Erythroblast (primary cell): ENCODE measurements around the gene ITGA7.

Experiments used
- GATA1 ChIP-seq: IDR thresholded peaks from 2 replicates; pipeline ENCODE4 v1.6.1; 2011; ENCODE audit warnings: low read depth, mild to moderate bottlenecking, control low read depth, low read length, moderate library complexity
- POLR2A ChIP-seq: IDR thresholded peaks from 2 replicates; pipeline ENCODE4 v1.6.1; 2011; ENCODE audit warnings: mild to moderate bottlenecking, low read length

DNA sequence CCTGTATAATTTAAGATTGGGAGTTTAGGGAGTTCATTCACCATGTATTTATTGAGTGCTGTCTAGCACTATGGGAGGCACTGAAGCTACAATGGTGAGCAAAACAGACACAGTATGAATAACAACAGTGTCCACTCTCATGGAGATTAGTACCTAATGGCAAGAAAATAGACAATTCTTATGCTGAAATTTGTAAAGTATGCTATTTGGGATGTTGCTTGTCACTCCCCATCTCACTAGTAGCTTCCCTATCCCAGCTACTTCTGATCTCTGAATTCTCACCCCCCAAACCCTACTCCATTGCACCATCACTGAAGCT, 39.2 kb upstream of the ITGA7 start:
- TF ChIP-seq POLR2A (no peak), GATA1 (no peak)
